Stomach (tissue), 9 donors: ENCODE results near the gene SMIM29. TPM values are rescaled to one million over a fixed set of nuclear protein-coding genes. Genes with fewer than 3 reads are reported as not detected.
"Not testable (repeated sequence)": the region's sequence is repeated elsewhere in the genome, so short reads cannot be mapped to it uniquely, and the experiment has no call there.

Experiments
- DNase-seq, 2 donors: peaks; one replicate each; pipeline versions ENCODE4 v3.0.0 to v3.0.0-alpha.2; 2013 to 2019
- H3K27ac ChIP-seq, 5 donors: fragments of 200-600 bp in 4 of 5; sonication (generic) in 4 of 5; one replicate each; pipeline ENCODE4 v1.5.1; 2013 to 2019; ENCODE audit warnings: mild to moderate bottlenecking in 1 of 5, moderate library complexity in 1 of 5
- H3K27me3 ChIP-seq, 3 donors: fragments of 200-600 bp; sonication (generic); one replicate each; pipeline ENCODE4 v1.5.1; 2017 to 2019; ENCODE audit warnings: mixed run types in 1 of 3
- H3K36me3 ChIP-seq, 4 donors: fragments of 200-600 bp; sonication (generic); 1 replicate in 3 of 4; 2 replicates in 1 of 4; pipeline ENCODE4 v1.5.1; 2016 to 2019
- H3K4me1 ChIP-seq, 4 donors: fragments of 200-600 bp; sonication (generic); one replicate each; pipeline ENCODE4 v1.5.1; 2016 to 2019
- H3K4me3 ChIP-seq, 4 donors: fragments of 200-600 bp; sonication (generic) in 3 of 4; one replicate each; pipeline ENCODE4 v1.5.1; 2016 to 2019; ENCODE audit warnings: mild to moderate bottlenecking in 1 of 4
- H3K9me3 ChIP-seq, 4 donors: fragments of 200-600 bp; sonication (generic); one replicate each; pipeline ENCODE4 v1.5.1; 2016 to 2019
- CTCF ChIP-seq, 7 experiments: fragments of 450-650 bp in 4 of 7; fragments of 200-600 bp in 3 of 7; sonication (generic) in 3 of 7; IDR thresholded peaks; one replicate each; pipeline ENCODE4 v1.5.1; 2016 to 2019; ENCODE audit warnings: antibody characterized with exemption in 7 of 7, control low read depth in 2 of 7, mild to moderate bottlenecking in 1 of 7
- EP300 ChIP-seq: sonication (generic); formaldehyde crosslinking; IDR thresholded peaks from one replicate; pipeline ENCODE4 v1.6.1; 2017; ENCODE audit warnings: antibody characterized with exemption
- POLR2A ChIP-seq, 4 donors: fragments of 450-650 bp; IDR thresholded peaks; one replicate each; pipeline ENCODE4 v1.6.1; 2016; ENCODE audit warnings: antibody characterized with exemption in 4 of 4, control low read depth in 2 of 4, mild to moderate bottlenecking in 1 of 4, moderate library complexity in 1 of 4
- POLR2AphosphoS5 ChIP-seq, 3 donors: sonication (generic); formaldehyde crosslinking; IDR thresholded peaks; one replicate each; pipeline ENCODE4 v1.6.1; 2016; ENCODE audit warnings: antibody characterized with exemption in 3 of 3
- WGBS, 5 donors: extraction: QIAGEN DNeasy Blood & Tissue Kit in 3 of 5; methylation state at CpG; one replicate each; pipeline versions ENCODE4 v1.1.5 to v1.1.7; 2013 to 2018; 5-methylcytosine and 5-hydroxymethylcytosine counted together
- intact Hi-C: fragments of 100-400 bp; cut with DNase I; formaldehyde crosslinking; loops from one replicate; pipeline ENCODE4 v1.15.1; 2023; ENCODE audit warnings: low total_unique reads
- polyA plus RNA-seq, 3 donors: library from polyadenylated mRNA; stranded (reverse); fragments of 200-250 nt; gene quantifications; one replicate each; pipeline ENCODE4 v1.2.3, GENCODE V29; 2013
- total RNA-seq, 5 donors: library from RNA; depleted of rRNA; stranded (reverse); fragments of >200 nt; gene quantifications; one replicate each; pipeline versions ENCODE4 v1.1.0 to v1.2.3, GENCODE V29; 2014 to 2016
- donor health status: healthy with polysubstance abuse.
- donor health status: Bipolar disorder and iron deficiency.
- donor health status: healthy.

SMIM29 gene
- total and polyA plus RNA-seq, 8 donors: 2.8 to 49.1 (median 26.7) TPM

- DNase-seq: peak in 1 of 2 donors; percentile 23
Observed at GRCh38 chr6:34247481-34248197, 1.2 kb downstream of the SMIM29 start.

GRCh38 chr6:34246563-34247391, 2.0 kb downstream of the SMIM29 start:
- H3K4me3 ChIP-seq: no peak overlapping the region
- no peaks in the 10 kb centered on the region for H3K9me3 ChIP-seq
- H3K4me1 ChIP-seq: peaks cover 28 to 69% (median 43%) of the 10 kb centered on the region in 4 donors
- TF ChIP-seq POLR2A (IDR thresholded peaks at IDR 0.05) (no peak), CTCF (IDR thresholded peaks at IDR 0.05) (peak in 2 of 7 experiments; percentile 22 to 24)
- DNase-seq: peak in 1 of 2 donors; percentile 63
- peaks cover 4 to 30% (median 20%) of the 10 kb centered on the region in 4 donors for H3K36me3 ChIP-seq
- intact Hi-C loops: loop anchor here (5.0 kb wide), 1 partner anchor 166 kb away; no protein-coding TSS in a partner anchor
- no peaks in the 10 kb centered on the region for H3K27me3 ChIP-seq
- WGBS, 5 donors: 57 to 72% (median 66%) methylated on average over 5 to 8 of the region's 8 CpGs
- peak overlapping the region in 3 of 5 donors; percentile 2 to 89 (median 55) for H3K27ac ChIP-seq

More at GRCh38 chr6:34247481-34248197, 1.2 kb downstream of the SMIM29 start:
- Histone ChIP-seq H3K4me3 (peak overlapping the region in 3 of 4 donors; percentile 63 to 66 (median 66)), H3K27ac (peak overlapping the region; percentile 86 to 94 (median 89)), H3K36me3 (peaks cover 0 to 21% (median 12%) of the 10 kb centered on the region in 4 donors), H3K27me3 (no peaks in the 10 kb centered on the region), H3K9me3 (no peaks in the 10 kb centered on the region), H3K4me1 (peaks cover 28 to 62% (median 43%) of the 10 kb centered on the region in 4 donors)
- TF ChIP-seq EP300: no peak
- TF ChIP-seq CTCF (IDR thresholded peaks at IDR 0.05): no peak
- TF ChIP-seq POLR2A (IDR thresholded peaks at IDR 0.05): no peak
- TF ChIP-seq POLR2AphosphoS5 (IDR thresholded peaks at IDR 0.05): no peak
- WGBS, 5 donors: 59 to 81% (median 64%) methylated on average over 3 to 6 of the region's 6 CpGs
- intact Hi-C loops: loop anchor here (5.0 kb wide), 1 partner anchor 165 kb away; no protein-coding TSS in a partner anchor

GRCh38 chr6:34246249-34246562, 2.6 kb downstream of the SMIM29 start:
- H3K4me1 ChIP-seq: peaks cover 28 to 69% (median 43%) of the 10 kb centered on the region in 4 donors
- 46 to 68% (median 61%) methylated on average over 2 of the region's 2 CpGs for WGBS, 5 donors
- H3K27ac ChIP-seq: peak overlapping the region in 2 of 5 donors; percentile 55 to 89
- no peak overlapping the region for H3K4me3 ChIP-seq
- peaks cover 4 to 35% (median 26%) of the 10 kb centered on the region in 4 donors for H3K36me3 ChIP-seq
- H3K27me3 ChIP-seq: no peaks in the 10 kb centered on the region
- TF ChIP-seq EP300 (no peak), POLR2A (IDR thresholded peaks at IDR 0.05) (no peak), CTCF (IDR thresholded peaks at IDR 0.05) (no peak), POLR2AphosphoS5 (IDR thresholded peaks at IDR 0.05) (no peak)
- no peaks in the 10 kb centered on the region for H3K9me3 ChIP-seq
- intact Hi-C loops: loop anchor here (5.0 kb wide), 1 partner anchor 166 kb away; no protein-coding TSS in a partner anchor
- no peak for DNase-seq

- H3K9me3 ChIP-seq, DNase-seq, H3K27me3 ChIP-seq, H3K4me3 ChIP-seq: not testable (repeated sequence)
- Histone ChIP-seq H3K4me1 (peaks cover 28 to 69% (median 43%) of the 10 kb centered on the region in 4 donors), H3K27ac (peak overlapping the region in 1 of 5 donors; percentile 1), H3K36me3 (peaks cover 4 to 40% (median 31%) of the 10 kb centered on the region in 4 donors)
- WGBS, 5 donors: 73 to 79% (median 77%) methylated on average over 7 of the region's 7 CpGs
- intact Hi-C loops: loop anchor here (5.0 kb wide), 1 partner anchor 167 kb away; no protein-coding TSS in a partner anchor
Observed at GRCh38 chr6:34245761-34246140, 3.1 kb downstream of the SMIM29 start.

- peaks cover 28 to 73% (median 43%) of the 10 kb centered on the region in 4 donors for H3K4me1 ChIP-seq
- intact Hi-C loops: loop anchor here (5.0 kb wide), 1 partner anchor 167 kb away; no protein-coding TSS in a partner anchor
- not testable (repeated sequence) for H3K9me3 ChIP-seq, DNase-seq, H3K4me3 ChIP-seq, H3K27me3 ChIP-seq
- 79 to 88% (median 86%) methylated on average over 11 to 12 of the region's 13 CpGs for WGBS, 5 donors
- H3K27ac ChIP-seq: peak overlapping the region in 4 of 5 donors; percentile 63 to 85 (median 72)
- peaks cover 4 to 45% (median 35%) of the 10 kb centered on the region in 4 donors for H3K36me3 ChIP-seq
Observed at GRCh38 chr6:34245032-34245760, 3.6 kb downstream of the SMIM29 start.
